Measurements from ENCODE around the gene PHF24.
A peak's percentile ranks its signal among the peaks of the same experiment; 100 is the strongest.

Gene PHF24

DNA sequence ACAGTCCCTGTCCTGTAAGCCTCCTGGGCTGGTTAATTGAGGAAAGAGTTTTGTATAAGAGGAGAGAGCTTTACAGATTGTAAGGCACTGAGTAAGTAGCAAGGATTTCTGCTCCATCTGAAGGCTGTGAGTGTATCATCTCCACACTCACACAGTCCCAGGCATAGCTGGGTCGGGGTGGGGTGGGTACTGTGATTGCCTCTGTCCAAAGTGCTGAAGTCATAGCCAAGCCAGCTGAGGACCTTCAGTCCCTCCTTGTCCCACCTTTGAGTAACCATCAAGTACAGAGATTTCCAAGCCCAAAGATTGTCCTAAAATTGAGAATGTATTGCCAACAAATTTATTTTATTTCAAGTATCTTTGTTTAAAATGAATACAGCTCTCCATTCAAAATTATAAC lies 26.0 kb downstream of the PHF24 start:
- DNase-seq, result no peak

DNA sequence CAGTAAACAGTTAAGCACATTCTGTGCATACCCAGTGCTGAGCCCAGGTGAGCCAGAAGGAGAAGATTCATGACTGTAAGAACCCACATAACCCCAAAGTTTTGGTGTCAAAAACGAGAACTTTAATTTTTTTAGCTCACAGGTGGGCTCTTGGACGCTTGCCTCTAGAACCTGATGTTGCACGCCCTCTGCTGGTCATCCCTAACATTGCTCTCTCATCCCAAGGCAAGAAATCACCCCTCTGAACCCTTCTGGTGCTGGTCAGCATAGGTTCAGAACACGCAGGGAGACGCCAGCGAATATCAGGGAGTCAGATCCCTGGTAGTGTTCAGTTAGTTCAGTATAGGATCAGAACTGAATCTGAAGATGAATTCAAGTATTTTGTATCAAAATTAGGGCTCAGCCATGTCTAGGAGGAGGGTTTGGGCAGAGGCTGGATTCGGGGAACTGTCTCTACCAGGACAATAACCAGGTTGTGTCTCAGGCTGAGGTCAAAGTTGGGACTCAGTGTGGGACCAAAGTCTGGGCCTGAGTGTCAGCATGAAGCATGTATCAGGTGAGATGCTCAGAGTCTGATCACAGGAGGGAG lies 27.3 kb downstream of the PHF24 start:
- peak in 1 of 2 experiments; percentile 38 for DNase-seq

DNA sequence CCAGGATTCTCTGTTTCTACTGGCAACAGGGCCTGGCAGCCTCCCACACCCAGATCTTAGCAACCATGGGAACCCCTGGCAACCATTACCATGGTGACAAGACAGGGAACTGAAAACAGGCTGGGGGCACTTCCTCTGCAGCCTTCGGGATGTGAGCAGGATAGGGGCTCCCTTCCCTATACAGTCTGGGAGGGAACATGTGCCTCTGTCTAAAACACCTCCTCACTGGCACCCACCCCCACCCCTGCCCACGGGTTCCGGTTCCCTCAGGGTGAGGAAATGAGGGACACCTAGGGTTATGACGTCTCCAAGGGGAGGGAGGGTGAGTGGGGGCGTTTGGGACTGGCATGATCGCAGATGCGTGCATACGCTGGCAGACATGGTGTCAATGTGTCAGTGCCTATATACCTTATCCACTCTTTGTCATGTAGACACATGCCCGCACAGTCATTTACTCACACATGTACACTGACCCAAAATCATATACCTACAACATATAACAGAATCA lies 28.5 kb downstream of the PHF24 start:
- no peak for DNase-seq

DNA sequence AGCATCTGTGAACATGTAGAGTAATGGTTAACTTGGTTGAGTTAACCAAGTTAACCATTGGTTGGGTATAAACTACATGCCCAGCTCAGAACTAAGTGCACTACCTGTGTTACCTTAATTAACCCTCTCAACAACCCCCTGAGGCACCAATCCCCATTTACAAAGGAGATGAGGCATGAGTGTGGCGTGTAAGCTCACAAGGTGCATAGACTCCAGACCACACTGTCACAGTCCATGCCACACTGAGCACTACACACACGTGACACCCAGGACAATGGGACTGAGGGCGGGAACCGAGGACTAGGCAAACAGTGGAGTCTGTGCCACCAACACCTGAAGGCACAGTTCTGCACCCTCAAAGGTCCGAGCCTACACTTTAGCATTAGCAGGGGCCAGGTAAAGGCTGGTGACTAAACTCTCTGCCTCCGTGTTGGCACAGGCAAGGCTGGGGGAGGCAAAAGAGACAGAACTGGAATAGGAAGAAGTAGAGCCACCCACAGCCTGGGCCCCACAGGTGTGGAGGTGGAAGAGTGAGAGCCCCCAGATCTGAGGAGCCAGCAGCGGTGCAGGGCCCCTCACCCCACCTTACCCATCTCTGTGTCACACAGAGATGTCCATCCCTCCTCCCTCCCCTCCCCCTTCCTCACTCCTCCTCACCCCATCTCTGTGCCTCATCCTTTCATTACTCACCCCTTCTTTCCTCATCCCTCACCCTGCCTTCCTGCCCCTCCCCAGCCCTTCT lies 29.2 kb downstream of the PHF24 start:
- DNase-seq, result no peak

DNA sequence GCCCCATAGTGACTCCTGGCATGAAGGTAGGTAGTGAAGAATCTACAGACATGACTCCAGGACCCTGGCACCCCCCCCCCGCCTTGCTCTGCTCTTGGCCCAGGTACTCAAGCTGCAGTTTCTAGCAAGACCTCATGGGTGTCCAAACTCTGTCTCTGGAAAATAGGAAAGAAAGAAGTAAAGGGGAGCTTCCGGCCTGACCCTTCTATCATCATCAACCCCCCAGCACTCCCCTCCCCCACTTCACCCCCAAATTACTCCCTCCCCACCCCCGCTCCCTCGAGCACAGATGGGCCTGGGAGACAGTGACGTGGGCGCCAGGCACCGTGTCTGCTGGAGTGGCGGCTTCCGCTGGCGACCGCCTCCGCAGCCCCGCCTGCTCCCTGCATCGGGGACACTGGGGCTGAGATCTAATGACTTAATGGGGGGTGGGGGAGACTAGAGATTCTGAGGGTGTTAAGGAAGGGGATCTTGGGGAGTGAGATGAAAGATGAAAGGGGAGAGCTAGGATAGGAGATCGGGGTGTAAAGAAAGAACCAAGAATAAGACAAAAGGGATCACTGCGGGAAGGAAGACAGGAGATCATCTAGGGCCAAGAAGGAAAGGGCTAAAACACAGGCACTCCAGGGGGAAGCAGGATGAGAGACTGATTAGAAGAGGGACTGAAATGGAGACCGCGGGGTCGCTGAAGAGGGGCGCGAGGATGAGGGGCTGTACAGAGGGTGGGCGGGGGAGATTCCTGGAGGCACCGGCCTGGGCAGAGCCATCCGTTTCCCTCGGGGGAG lies 30.3 kb downstream of the PHF24 start:
- DNase-seq, result no peak

DNA sequence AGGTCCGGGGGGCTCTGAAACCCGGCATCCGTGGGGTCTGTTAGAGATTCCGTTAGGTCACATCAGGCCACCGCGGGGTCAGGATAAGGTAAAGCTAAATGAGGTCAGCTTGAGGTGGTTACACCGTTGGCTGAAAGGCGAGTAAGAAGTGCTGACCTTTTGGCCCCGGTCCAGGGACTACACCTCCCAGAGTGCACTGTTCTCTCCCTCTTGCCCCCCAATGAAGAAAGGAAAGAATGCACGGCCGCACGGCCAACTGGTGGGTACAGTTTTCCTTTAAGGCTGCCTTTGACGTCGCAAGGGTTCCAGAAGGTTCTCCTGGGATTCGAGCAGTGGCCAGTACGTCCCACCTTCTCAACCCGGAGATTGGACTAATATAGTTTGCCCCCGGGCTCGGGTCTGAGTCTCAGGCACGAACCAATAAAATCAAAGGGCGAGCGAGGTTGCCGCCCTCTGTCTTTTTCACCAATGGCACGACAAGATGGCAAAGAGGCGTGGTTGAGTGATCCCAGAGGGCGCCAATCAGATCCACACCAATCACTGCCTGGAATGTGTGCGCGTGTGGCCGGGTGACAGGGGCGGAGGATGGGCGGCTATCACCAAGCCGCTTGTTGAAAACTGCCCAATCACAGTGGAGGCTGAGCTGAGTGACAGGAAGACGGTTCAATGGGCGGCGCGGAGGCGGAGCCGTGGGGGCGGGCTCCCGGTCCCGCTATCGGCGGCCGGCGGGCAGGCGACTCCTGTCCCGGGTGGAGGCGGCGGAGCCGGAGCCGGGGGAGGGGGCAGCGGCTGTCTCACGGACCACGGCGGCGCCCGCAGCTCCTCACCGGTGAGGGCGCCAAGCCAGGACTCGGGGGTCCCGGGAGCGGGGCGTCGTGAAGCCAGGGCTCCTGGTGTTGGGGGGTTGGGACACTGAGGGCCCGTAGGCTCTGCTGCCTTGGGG lies 31.2 kb downstream of the PHF24 start, which contains the start of gene DNAJB5:
TSS of gene DNAJB5 (plus strand) at position 743 of the 943 bp plus-strand sequence. CDS start 886 bp downstream, outside the sequence.
- DNase-seq, result peak; percentile 86 to 96

DNA sequence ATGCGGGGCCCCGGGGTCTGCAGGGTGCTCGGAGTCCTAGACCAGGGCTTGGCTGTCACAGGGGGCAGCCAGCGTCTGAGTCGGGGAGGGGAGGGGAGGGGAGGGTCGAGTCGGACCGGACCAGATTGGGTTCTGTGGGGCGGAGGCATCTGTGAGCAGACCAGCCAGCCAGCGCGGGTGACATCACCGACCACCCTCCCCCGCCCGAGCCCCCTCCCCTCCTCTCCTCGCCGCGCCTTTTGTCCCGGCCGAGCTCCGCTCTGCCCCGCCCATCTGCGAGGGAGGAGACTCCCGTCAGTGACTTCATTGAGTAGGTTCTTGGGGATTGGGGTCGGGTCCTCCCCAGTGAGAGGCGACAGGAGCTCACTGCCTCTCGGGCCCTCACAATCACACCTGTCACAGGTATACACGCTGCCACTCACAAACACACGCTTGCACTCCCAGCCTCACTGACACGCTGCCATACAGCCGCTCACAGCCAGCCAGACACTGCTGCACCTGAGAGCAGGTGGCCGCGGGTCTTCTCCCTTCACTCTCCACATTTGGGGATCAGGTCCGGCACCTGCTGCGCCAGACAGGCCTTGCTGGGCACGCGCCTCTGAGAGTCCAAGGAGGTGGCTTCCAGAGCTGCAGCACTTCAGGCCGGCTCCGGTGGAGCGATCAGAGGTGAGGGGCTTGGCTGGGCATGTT lies 32.0 kb downstream of the PHF24 start:
- DNase-seq, result peak in 1 of 2 experiments; percentile 11

DNA sequence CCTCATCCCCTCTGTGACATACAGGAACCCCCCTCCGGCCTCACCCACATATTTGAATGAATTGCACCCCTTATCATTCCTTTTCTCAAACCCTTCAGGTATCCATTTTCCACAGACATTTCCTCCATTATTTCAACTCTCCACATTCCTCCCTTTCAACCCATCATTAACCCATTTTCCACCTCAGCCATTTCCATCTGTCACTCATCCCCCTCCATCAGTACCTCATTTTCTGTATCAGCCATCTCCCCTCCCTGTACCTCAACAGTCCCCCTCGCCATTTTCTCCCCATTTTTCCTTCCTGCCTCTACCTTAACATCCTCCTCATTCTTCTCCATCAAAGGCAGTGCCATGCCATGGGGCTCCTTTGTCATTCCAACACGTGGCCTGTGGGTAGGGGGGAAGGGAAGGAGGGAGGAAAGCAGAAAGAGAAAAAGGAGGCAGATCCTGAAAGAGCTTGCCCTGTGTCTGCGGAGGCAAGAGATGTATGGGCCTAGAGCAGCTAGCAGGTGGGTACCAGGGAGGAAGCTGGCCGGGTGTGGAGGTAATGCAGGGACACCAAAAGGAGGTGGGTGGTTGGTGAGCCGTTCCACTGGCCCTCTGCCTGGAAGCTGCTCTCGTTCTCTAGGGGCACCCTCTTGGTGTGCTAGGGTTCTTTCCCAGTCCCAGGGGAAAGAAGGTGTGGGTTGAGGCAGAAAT lies 33.0 kb downstream of the PHF24 start:
- DNase-seq, result no peak

DNA sequence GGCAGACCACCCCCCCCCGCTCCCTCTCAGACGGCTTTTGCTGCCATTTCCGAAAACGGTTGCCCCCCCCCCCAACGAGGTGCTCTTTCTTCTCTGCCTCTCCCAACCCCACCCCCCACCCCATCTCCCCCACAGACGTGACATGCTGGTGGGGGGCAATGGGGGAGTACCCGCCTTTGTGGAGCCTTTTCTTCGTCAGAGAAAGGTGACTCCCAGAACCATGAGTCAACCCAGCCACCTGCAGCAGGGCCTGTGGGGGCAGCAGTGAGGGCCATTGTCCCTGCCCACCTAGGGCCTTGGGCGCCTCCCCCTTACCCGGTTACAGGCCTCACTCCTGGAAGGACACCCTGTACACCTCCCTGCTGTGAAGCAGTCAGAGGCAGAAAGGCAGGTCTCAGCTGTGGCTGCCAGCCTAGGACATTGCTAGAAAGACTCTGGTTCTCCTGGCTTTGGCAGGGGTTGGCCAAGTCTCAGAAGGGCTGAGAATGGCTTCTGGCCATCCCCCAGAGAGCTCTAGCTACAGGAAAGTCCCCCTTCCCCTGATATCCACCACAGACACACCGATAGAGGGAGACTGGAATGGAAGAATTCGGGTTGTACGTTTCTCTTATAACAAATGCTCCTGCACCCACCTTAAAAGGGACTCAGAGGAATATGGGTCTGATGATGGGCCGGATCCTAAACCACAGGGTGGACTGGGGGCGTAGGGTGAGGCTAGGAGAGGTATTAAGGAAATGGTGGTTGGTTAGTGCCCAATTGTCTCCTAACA lies 33.7 kb downstream of the PHF24 start:
- peak in 1 of 2 experiments; percentile 42 for DNase-seq

DNA sequence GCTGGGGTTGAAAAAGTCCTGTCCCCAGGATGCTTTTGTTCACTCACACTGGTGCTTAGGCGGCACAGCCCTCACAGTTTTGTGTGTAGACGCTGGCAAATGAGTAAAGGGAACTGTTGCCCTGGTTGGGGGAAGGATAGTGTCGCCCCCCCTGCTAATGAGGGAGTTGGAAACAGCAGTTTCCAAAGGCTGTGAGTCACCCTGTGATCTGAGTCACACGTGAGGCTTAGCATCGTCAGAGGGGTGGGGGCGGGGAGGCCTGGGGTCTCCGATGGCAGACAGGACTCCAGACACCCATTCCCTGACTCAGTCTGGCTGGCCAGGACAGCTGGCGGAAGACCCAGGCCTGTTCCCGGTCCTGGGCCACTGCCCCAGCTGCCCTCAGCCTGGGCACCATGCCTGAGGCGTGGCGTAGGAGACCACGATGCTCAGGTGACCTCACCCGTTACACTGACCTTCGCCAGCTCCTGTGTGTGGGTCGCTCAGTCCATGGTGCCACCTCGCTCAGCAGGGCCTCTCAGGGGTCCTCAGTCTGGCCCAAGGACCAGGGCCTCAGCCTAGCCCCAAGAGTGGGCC lies 34.4 kb downstream of the PHF24 start:
- peak; percentile 19 to 33 for DNase-seq

DNA sequence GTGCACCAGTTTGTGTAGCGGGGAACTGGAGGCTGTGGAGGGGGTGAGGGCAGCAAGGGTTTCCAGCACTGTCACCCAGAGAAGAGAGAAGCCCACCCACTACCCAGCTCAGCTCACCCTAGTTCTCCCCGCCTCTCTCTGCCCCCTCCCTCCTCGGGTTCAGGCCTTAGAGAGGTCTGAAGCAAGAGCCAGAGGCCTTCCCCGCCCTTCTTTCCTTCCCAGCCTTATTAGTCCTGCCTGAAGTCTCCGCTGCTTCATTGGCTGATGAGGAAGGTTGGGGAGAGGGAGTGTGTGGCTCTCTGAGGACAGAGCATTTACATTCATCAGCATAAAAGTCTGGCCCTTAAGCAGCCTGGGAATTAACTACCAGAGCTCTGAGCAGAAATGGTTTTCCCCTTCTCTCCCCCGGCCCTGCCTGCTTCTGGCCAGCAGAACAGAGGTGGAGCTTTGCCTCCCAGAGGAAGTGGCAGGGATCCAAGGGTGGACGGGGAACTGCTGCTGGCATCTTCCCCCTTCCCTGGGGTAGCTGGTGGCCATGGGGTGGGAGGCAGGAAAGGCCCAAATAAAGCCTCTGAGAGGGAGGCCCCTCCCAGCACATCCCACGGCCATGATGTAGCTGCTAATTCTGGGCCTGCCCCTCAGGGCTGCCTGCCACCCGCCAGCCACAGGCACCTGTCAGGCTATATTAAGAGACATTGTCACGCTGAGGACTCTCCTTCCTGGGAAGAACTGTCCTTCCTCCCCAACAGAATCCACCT lies 35.6 kb downstream of the PHF24 start:
- DNase-seq, result no peak

DNA sequence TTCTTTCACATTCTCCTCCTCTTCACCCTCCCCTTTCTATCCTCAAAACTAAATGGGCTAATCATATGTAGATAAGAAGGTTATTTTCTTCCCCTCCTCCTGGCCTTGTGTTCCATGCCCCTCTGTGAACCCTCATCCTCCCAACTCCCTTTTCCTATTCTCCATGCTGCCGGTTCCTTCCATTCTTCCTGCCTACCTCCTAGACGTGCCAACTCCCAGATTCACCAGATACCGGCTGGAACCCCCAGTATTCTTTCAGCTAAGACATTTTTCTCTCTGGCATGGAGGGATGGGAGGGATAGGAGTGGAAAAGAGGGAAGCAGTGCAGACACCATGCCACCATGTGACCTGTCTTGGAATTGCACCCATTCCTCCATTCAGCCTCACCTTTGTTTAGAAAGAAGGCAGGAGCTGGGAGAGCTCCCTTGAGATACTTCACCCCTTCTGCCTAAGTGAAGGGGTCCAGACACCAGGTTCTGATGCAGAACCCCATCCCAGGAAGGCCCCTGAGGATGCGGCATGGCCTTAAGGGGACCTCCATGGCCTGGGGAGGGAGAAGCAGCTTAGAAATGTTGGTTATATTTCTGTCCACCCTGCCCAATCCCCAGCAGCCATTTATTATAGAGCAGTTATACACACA lies 36.3 kb downstream of the PHF24 start:
- DNase-seq, result peak in 1 of 2 experiments; percentile 46

DNA sequence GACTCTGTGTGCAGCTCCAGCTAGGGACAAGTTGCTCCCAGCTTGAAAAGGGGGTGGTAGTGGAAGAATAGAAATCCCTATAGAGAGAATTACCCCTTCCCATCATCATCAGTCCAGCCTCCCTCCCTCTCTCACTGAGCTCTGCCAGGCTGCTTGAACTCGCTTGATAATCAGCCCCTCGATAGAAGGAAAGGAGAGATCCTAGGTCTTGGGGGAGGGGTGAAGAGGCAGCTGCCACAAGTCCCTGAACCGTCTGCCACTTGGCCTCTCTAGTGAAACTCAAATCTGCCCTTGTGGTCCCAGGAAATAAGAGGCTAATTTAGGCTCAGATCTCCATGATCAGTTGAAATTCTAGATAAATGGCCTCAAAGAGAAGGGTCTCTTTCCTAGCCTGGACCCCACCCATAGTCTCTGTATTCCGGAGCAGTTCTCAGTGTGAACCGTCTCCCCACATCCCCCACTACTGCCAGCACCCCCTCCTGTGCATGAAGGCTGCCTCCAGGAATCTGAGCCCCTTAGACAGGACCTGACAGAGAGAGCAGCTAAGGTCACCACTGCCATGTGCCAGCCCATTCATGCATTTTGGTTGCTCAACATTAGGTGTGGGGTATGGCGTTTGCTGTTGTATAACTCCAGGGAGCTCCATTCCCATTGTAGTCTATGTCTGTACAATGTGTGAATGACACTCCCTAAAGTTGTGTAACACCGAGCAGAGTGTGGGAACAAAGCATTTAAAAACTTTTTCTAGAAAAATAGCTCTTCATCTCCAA lies 37.0 kb downstream of the PHF24 start:
- DNase-seq, result no peak

DNA sequence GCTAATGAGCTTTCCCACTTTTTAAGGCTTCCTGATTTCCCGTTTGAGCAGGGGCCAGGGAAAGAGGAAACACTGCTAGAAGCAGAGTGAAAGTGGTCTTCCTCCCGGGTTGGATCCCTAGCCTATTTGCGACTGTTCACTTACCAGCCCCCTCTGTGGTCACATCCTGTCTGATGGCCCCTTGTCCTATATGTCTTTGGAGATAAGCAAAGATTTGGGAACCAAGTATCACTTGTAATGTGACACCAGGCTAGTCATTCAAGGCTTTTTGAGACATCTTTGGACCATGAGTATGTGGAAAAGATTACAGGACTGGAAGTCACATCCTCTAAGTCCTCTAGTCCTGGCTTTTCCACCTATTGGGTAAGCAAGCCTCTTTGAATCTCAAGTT lies 37.6 kb downstream of the PHF24 start:
- no peak for DNase-seq

DNA sequence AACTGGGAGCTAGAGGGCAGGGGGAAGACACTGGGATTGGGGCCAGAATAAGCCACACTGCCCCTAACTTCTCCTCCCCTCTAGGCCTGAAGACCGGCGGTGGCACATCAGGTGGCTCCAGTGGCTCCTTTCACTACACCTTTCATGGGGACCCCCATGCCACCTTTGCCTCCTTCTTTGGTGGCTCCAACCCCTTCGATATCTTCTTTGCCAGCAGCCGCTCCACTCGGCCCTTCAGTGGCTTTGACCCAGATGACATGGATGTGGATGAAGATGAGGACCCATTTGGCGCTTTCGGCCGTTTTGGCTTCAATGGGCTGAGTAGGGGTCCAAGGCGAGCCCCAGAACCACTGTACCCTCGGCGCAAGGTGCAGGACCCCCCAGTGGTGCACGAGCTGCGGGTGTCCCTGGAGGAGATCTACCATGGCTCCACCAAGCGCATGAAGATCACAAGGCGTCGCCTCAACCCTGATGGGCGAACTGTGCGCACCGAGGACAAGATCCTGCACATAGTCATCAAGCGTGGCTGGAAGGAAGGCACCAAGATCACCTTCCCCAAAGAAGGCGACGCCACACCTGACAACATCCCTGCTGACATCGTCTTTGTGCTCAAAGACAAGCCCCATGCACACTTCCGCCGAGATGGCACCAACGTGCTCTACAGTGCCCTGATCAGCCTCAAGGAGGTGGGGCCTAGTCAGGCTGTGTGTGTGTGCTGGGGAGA lies 38.3 kb downstream of the PHF24 start:
- no peak for DNase-seq

DNA sequence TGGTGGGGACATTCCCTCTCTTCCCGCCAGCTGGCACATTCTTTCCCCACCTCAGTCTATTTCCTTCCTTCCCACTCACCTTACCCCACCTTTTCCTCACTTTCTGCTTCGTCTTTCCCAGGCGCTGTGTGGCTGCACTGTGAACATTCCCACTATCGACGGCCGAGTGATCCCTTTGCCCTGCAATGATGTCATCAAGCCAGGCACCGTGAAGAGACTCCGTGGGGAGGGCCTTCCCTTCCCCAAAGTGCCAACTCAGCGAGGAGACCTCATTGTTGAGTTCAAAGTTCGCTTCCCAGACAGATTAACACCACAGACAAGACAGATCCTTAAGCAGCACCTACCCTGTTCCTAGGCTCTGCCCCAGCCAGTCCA lies 38.8 kb downstream of the PHF24 start:
- DNase-seq, result no peak

DNA sequence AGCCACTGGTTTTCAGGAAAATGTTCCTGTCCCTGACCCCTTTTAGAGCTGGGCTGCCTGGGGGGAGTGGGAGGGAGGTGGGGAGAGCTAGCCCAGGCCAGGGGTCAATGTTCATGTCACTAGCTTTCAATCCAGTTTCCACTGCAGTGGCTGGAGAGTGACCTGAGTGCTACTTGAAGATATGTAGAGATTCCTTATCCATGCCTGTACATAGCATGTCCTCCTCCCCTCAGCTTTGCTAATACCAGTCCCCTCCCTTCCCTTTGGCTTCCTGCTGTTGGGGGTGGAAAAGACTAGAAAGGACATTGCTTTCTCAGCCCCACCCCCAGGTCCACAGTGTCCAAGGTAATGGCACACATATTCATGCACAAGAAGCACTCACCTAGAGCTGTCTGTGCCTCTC lies 39.3 kb downstream of the PHF24 start:
- DNase-seq, result no peak

Measured in SW 1271 (cell line).